ENCODE measurements around the gene VPS33B. TPM values are rescaled to one million over a fixed set of nuclear protein-coding genes. Genes with fewer than 3 reads are reported as not detected.
"Not testable (repeated sequence)": the region's sequence is repeated elsewhere in the genome, so short reads cannot be mapped to it uniquely, and the experiment has no call there.

VPS33B gene
- total and polyA plus RNA-seq, 2 experiments from 2014 or later, result 5.2 to 17.2 TPM

DNA sequence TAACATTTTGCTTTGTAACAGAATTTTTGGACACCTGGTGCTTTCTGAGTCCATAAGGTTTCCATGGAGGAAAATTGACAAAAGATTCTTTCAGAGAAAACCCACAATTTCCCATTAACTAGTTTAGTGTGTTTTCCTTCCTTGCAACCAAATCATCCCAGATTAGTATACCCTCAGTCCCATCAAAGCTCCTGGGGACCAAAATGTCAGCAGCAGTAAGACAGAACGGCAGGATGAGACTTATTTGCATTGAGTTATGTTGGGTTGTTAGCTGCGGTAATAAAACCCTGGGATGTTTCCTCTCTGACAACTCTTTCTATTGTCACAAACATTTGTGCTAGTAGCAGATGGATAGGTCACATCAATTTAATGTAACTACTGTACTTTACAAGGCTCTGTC, 32.4 kb upstream of the VPS33B start:
- DNase-seq (ENCODE audit: low read depth in 1 of 2, low spot score in 1 of 2), result no peak
- TF ChIP-seq, protein P1, sequence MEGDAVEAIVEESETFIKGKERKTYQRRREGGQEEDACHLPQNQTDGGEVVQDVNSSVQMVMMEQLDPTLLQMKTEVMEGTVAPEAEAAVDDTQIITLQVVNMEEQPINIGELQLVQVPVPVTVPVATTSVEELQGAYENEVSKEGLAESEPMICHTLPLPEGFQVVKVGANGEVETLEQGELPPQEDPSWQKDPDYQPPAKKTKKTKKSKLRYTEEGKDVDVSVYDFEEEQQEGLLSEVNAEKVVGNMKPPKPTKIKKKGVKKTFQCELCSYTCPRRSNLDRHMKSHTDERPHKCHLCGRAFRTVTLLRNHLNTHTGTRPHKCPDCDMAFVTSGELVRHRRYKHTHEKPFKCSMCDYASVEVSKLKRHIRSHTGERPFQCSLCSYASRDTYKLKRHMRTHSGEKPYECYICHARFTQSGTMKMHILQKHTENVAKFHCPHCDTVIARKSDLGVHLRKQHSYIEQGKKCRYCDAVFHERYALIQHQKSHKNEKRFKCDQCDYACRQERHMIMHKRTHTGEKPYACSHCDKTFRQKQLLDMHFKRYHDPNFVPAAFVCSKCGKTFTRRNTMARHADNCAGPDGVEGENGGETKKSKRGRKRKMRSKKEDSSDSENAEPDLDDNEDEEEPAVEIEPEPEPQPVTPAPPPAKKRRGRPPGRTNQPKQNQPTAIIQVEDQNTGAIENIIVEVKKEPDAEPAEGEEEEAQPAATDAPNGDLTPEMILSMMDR (IDR thresholded peaks at IDR 0.05; ENCODE audit: low read depth, low read length), result no peak
- peaks cover 58% of the 10 kb centered on the region for H3K27me3 ChIP-seq

DNA sequence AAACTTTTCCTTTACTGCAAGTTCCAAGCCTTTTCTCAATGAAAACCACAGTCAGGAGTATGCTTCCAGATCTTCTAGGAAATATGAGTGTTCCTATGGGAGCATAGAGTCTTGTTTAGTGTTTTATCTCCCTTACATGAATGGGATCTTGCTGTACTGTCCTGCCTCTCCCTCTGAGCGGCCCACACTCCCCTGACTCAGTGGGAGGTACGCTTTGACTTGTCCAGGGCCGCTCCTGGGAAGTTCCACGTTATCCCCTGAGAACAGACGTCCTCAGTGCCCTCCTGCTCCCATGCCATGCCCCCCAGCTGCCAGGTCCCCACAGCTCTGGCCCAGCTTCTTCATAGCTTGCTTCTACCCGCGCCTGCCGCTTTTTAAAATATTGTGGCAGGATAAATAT, 28.9 kb upstream of the VPS33B start:
- Histone ChIP-seq H3K4me3 (no peak overlapping the region), H3K27me3 (peaks cover 37% of the 10 kb centered on the region), H3K27ac (no peak overlapping the region), H3K9me3 (ENCODE audit: low read depth) (no peaks in the 10 kb centered on the region), H3K36me3 (no peaks in the 10 kb centered on the region), H3K4me1 (ENCODE audit: low read depth) (no peaks in the 10 kb centered on the region)
- no peak for DNase-seq (ENCODE audit: low read depth in 1 of 2, low spot score in 1 of 2)
- TF ChIP-seq, protein P1 (IDR thresholded peaks at IDR 0.05; ENCODE audit: low read depth, low read length), result no peak

More for the DNA sequence above, 32.4 kb upstream of the VPS33B start:
- H3K4me1 ChIP-seq (ENCODE audit: low read depth), result no peaks in the 10 kb centered on the region
- no peak overlapping the region for H3K27ac ChIP-seq
- no peak overlapping the region for H3K4me3 ChIP-seq
- no peaks in the 10 kb centered on the region for H3K36me3 ChIP-seq
- no peaks in the 10 kb centered on the region for H3K9me3 ChIP-seq (ENCODE audit: low read depth)

DNA sequence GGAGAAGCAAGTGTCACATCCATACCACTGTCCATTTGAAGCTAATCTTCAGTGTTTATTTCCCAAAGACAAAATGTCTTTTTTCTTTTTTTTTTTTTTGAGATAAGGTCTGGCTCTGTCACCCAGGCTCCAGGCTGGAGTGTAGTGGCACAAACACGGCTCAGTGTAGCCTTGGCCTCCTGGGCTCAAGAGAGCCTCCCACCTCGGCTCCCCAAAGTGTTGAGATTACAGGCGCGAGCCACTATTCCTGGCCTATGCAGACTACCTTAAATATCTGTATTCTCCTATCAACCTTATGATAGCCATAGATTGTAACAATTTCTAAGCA, 27.7 kb upstream of the VPS33B start:
- peaks cover 31% of the 10 kb centered on the region for H3K27me3 ChIP-seq
- TF ChIP-seq, protein P1 (IDR thresholded peaks at IDR 0.05; ENCODE audit: low read depth, low read length), result no peak
- DNase-seq (ENCODE audit: low read depth in 1 of 2, low spot score in 1 of 2), result no peak
- no peak overlapping the region for H3K27ac ChIP-seq
- no peaks in the 10 kb centered on the region for H3K4me1 ChIP-seq (ENCODE audit: low read depth)
- no peaks in the 10 kb centered on the region for H3K9me3 ChIP-seq (ENCODE audit: low read depth)
- no peaks in the 10 kb centered on the region for H3K36me3 ChIP-seq
- no peak overlapping the region for H3K4me3 ChIP-seq

DNA sequence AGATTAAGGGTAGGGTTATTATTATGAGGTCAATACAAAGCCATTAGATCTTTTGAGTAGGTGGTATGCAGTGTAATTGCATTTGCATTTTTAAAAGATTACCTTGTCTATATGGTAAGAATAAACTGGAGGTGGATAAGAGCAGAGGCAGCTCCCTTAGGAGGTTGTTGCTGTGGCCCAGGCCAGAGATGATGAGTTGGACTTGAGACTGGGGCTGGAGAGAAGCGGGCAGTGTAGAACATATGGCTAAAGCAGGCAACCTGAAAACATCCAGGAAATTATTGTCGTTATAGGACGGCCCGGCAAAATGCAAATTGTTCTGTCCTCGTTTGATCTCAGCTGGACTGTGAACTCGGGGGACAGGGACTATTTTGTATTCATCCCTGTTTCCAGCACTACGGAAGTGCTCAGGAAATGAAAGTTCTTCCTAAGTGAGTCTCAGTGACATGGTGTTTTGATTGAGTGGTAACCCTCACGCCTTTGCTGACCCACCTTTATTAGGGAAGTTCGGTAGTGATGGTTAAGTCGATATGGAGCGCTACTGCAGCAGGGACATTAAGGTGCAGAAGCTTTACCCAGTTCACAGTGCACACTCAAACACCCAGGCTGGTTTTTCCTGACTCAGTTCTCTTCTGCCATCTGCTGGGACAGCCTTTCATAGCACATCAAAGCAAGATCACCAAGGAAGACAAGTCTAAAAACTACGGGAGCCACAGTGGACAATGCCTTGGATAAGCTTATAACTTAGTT, 27.2 kb upstream of the VPS33B start:
- H3K36me3 ChIP-seq, result no peaks in the 10 kb centered on the region
- peaks cover 25% of the 10 kb centered on the region for H3K27me3 ChIP-seq
- H3K9me3 ChIP-seq (ENCODE audit: low read depth), result no peaks in the 10 kb centered on the region
- TF ChIP-seq, protein P1 (IDR thresholded peaks at IDR 0.05; ENCODE audit: low read depth, low read length), result peak; percentile 73
- H3K4me3 ChIP-seq, result no peak overlapping the region
- H3K27ac ChIP-seq, result no peak overlapping the region
- DNase-seq (ENCODE audit: low read depth in 1 of 2, low spot score in 1 of 2), result peak; percentile 76 to 80
- no peaks in the 10 kb centered on the region for H3K4me1 ChIP-seq (ENCODE audit: low read depth)

DNA sequence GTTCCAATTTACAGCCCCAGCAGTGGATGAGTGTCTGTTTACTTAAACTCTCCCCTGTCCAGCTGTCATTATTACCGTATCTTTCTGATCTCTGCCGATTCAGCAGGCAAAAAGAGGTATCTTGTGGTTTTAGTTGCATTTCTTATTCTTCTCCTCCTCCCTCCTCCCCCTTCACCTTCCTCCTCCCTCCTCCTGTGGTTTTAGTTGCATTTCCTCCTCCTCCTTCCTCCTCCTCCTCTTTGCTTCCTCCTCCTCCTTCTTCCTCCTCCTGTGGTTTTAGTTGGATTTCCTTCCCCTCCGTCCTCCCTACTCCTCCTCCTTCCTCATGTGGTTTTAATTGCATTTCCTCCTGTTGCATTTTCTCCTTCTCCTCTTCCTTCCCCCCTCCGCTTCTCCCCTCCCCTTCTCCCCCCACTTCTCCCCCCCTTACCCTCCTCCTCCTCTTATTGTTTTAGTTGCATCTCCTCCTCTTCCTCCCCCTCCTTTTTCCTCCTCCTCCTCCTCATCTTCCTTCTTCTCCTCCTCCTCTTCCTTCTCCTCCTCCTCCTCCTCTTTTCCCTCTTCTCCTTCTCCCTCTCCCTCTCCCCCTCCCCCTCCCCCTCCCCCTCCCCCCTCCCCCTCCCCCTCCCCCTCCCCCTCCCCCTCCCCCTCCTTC, 25.3 kb upstream of the VPS33B start:
- TF ChIP-seq, protein P1 (IDR thresholded peaks at IDR 0.05; ENCODE audit: low read depth, low read length), result no peak
- H3K36me3 ChIP-seq, result no peaks in the 10 kb centered on the region
- H3K27me3 ChIP-seq, result peaks cover 10% of the 10 kb centered on the region
- no peaks in the 10 kb centered on the region for H3K9me3 ChIP-seq (ENCODE audit: low read depth)
- H3K4me3 ChIP-seq, result no peak overlapping the region
- no peak overlapping the region for H3K27ac ChIP-seq
- peak in 1 of 2 donors; percentile 12 for DNase-seq (ENCODE audit: low read depth in 1 of 2, low spot score in 1 of 2)
- H3K4me1 ChIP-seq (ENCODE audit: low read depth), result no peaks in the 10 kb centered on the region

DNA sequence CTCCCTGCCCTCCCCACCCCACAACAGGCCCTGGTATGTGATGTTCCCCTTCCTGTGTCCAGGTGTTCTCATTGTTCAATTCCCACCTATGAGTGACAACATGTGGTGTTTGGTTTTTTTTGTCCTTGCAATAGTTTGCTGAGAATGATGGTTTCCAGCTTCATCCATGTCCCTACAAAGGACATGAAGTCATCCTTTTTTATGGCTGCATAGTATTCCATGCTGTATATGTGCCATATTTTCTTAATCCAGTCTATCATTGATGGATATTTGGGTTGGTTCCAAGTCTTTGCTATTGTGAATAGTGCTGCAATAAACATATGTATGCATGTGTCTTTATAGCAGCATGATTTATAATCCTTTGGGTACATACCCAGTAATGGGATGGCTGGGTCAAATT, 23.7 kb upstream of the VPS33B start:
- H3K27ac ChIP-seq; H3K9me3 ChIP-seq (ENCODE audit: low read depth); H3K4me1 ChIP-seq (ENCODE audit: low read depth); H3K27me3 ChIP-seq; H3K4me3 ChIP-seq; H3K36me3 ChIP-seq; DNase-seq (ENCODE audit: low read depth in 1 of 2, low spot score in 1 of 2): not testable (repeated sequence)
